Measurements from ENCODE around the gene NPTN.
"Not testable (repeated sequence)": the region's sequence is repeated elsewhere in the genome, so short reads cannot be mapped to it uniquely, and the experiment has no call there.

The NPTN gene

DNA sequence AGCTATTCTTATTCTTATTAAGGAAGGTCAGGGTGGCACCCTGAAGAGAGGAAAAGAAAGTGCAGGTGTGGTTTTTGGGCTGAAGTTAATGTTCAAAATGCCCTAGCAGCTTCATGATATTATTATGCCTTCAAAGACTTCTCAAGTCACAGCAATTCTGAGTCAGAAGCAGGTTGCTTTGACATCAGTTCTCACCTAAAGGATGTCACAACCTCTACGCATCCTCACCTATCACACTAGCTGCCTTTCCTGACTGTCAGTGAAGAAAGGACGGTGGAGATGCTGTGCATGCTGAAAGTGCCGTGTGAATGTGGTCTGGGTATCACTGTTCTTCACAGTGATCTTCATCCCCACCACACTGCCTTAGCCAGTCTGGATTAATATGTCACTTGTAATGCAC lies 49.6 kb downstream of the NPTN start:
- CTCF ChIA-PET, result no interaction called here
- POLR2A ChIA-PET, result no interaction called here
- TF ChIP-seq HDGF (IDR thresholded peaks at IDR 0.05; ENCODE audit: borderline replicate concordance) (no peak), FOXA1 (IDR thresholded peaks at IDR 0.05) (no peak), CTBP1 (IDR thresholded peaks at IDR 0.05; ENCODE audit: borderline replicate concordance) (no peak), ZNF384 (IDR thresholded peaks at IDR 0.05) (no peak), LEF1 (IDR thresholded peaks at IDR 0.05; ENCODE audit: borderline replicate concordance) (no peak), ARNT (IDR thresholded peaks at IDR 0.05) (no peak), SP1 (IDR thresholded peaks at IDR 0.05) (no peak), SUZ12 (IDR thresholded peaks at IDR 0.05) (no peak), TARDBP (IDR thresholded peaks at IDR 0.05) (no peak), ELF4 (IDR thresholded peaks at IDR 0.05) (no peak), FOXM1 (IDR thresholded peaks at IDR 0.05; ENCODE audit: borderline replicate concordance) (no peak)
- DNase-seq (ENCODE audit: extremely low spot score), result no peak

DNA sequence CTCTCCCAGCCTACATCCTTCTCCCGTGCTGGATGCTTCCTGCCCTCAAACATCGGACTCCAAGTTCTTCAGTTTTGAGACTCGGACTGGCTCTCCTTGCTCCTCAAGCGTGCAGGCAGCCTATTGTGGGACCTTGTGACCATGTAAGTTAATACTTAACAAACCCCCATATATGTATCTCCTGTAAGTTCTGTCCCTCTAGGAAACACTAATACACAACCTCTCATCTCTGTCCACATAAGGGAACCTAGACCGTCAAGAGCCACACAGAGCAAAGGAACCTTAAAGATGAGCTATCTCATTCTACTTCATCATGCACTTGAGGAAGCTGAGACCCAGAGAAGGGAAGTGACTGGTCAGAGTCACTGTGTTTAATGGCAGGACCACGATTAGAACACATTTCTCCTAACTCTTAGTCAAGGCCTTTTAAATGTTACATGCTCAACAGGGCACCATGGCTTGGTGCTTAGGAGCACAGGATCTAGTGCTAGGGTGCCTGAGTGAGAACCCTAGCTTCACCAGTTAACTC lies 50.3 kb downstream of the NPTN start:
- ChIA-PET POLR2A (no interaction called here), CTCF (no interaction called here)
- no peak for DNase-seq (ENCODE audit: extremely low spot score)
- no peak for TF ChIP-seq L3MBTL2 (conservative IDR thresholded peaks at IDR 0.05)
- TF ChIP-seq ELF4 (IDR thresholded peaks at IDR 0.05), result no peak
- TF ChIP-seq ZNF384 (IDR thresholded peaks at IDR 0.05), result no peak
- TF ChIP-seq BHLHE40 (IDR thresholded peaks at IDR 0.05; ENCODE audit: borderline replicate concordance), result no peak
- no peak for TF ChIP-seq SP1 (IDR thresholded peaks at IDR 0.05)
- TF ChIP-seq FOXM1 (IDR thresholded peaks at IDR 0.05; ENCODE audit: borderline replicate concordance), result no peak
- TF ChIP-seq FOXA1 (IDR thresholded peaks at IDR 0.05), result no peak
- TF ChIP-seq, protein P1, sequence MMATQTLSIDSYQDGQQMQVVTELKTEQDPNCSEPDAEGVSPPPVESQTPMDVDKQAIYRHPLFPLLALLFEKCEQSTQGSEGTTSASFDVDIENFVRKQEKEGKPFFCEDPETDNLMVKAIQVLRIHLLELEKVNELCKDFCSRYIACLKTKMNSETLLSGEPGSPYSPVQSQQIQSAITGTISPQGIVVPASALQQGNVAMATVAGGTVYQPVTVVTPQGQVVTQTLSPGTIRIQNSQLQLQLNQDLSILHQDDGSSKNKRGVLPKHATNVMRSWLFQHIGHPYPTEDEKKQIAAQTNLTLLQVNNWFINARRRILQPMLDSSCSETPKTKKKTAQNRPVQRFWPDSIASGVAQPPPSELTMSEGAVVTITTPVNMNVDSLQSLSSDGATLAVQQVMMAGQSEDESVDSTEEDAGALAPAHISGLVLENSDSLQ (IDR thresholded peaks at IDR 0.05), result no peak
- TF ChIP-seq ARNT (IDR thresholded peaks at IDR 0.05), result no peak
- TF ChIP-seq LEF1 (IDR thresholded peaks at IDR 0.05; ENCODE audit: borderline replicate concordance), result no peak
- TF ChIP-seq TARDBP (IDR thresholded peaks at IDR 0.05), result no peak
- no peak for TF ChIP-seq NFRKB (IDR thresholded peaks at IDR 0.05)

DNA sequence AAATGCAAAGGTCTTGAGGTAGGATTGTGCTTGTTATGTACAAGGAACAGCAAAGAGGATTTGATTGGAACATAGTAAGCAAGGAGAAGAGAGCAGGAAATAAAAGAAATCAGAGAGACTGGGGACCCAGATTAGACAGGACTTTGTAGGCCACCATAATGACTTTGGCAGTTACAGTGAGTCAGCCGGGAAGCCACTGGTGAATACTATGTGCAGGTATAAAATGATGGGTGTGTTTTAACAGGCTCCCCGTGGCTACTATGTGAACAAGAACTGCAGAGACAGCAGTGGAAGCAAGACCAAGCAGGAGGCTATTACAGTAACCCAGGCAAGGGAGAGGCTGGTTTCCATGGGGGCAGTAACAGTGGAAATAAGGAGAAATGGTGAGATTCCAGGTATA lies 55.2 kb downstream of the NPTN start:
- ChIA-PET CTCF (no interaction called here), POLR2A (no interaction called here)
- DNase-seq (ENCODE audit: extremely low spot score), result no peak
- no peak for TF ChIP-seq NFRKB (IDR thresholded peaks at IDR 0.05)
- TF ChIP-seq FOXM1 (IDR thresholded peaks at IDR 0.05; ENCODE audit: borderline replicate concordance), result no peak
- no peak for TF ChIP-seq FOXK2 (IDR thresholded peaks at IDR 0.05)
- TF ChIP-seq ZNF384 (IDR thresholded peaks at IDR 0.05), result no peak
- TF ChIP-seq, protein P1 (IDR thresholded peaks at IDR 0.05), result no peak
- no peak for TF ChIP-seq L3MBTL2 (conservative IDR thresholded peaks at IDR 0.05)
- no peak for TF ChIP-seq TARDBP (IDR thresholded peaks at IDR 0.05)
- TF ChIP-seq SUZ12 (IDR thresholded peaks at IDR 0.05), result no peak
- no peak for TF ChIP-seq CTBP1 (IDR thresholded peaks at IDR 0.05; ENCODE audit: borderline replicate concordance)
- TF ChIP-seq ARNT (IDR thresholded peaks at IDR 0.05), result no peak
- no peak for TF ChIP-seq SP1 (IDR thresholded peaks at IDR 0.05)
- no peak for TF ChIP-seq ELF4 (IDR thresholded peaks at IDR 0.05)
- TF ChIP-seq HDGF (IDR thresholded peaks at IDR 0.05; ENCODE audit: borderline replicate concordance), result no peak
- TF ChIP-seq FOXA1 (IDR thresholded peaks at IDR 0.05), result no peak
- TF ChIP-seq LEF1 (IDR thresholded peaks at IDR 0.05; ENCODE audit: borderline replicate concordance), result no peak
- no peak for TF ChIP-seq BHLHE40 (IDR thresholded peaks at IDR 0.05; ENCODE audit: borderline replicate concordance)

DNA sequence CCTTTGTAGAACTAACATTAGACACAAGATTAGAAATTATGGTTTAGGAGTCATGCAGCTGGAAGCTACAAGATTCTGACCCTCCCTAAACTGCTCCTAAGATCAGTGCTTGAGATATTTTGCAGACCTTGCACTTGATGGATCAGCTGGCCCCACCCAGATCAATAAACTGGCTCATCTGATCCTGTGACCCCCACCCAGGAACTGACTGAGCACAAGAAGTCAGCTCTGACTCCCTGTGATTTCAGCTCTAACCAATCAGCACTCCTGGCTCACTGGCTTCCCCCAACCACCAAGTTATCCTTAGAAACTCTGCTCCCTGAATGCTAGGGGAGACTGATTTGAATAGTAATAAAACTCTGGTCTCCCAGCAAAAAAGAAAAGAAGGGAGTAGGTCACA lies 55.6 kb downstream of the NPTN start:
- CTCF ChIA-PET; POLR2A ChIA-PET; DNase-seq (ENCODE audit: extremely low spot score): not testable (repeated sequence)

- no peak for TF ChIP-seq L3MBTL2 (conservative IDR thresholded peaks at IDR 0.05)
- no peak for TF ChIP-seq ELF4 (IDR thresholded peaks at IDR 0.05)
- no peak for TF ChIP-seq SP1 (IDR thresholded peaks at IDR 0.05)
- TF ChIP-seq ARNT (IDR thresholded peaks at IDR 0.05), result no peak
- TF ChIP-seq FOXM1 (IDR thresholded peaks at IDR 0.05; ENCODE audit: borderline replicate concordance), result no peak
- no peak for TF ChIP-seq HDGF (IDR thresholded peaks at IDR 0.05; ENCODE audit: borderline replicate concordance)
- TF ChIP-seq BHLHE40 (IDR thresholded peaks at IDR 0.05; ENCODE audit: borderline replicate concordance), result no peak
- TF ChIP-seq SUZ12 (IDR thresholded peaks at IDR 0.05), result no peak
- no peak for TF ChIP-seq FOXA1 (IDR thresholded peaks at IDR 0.05)
- TF ChIP-seq ZNF384 (IDR thresholded peaks at IDR 0.05), result no peak
- TF ChIP-seq FOXK2 (IDR thresholded peaks at IDR 0.05), result no peak
- no peak for TF ChIP-seq CTBP1 (IDR thresholded peaks at IDR 0.05; ENCODE audit: borderline replicate concordance)
- no peak for TF ChIP-seq TARDBP (IDR thresholded peaks at IDR 0.05)
- no peak for TF ChIP-seq LEF1 (IDR thresholded peaks at IDR 0.05; ENCODE audit: borderline replicate concordance)
- no peak for TF ChIP-seq NFRKB (IDR thresholded peaks at IDR 0.05)
- TF ChIP-seq, protein P1 (IDR thresholded peaks at IDR 0.05), result no peak
- ChIA-PET CTCF (no interaction called here), POLR2A (no interaction called here)
- DNase-seq (ENCODE audit: extremely low spot score), result no peak
Observed at GRCh38 chr15:73575636-73576247, 57.4 kb downstream of the NPTN start.

DNA sequence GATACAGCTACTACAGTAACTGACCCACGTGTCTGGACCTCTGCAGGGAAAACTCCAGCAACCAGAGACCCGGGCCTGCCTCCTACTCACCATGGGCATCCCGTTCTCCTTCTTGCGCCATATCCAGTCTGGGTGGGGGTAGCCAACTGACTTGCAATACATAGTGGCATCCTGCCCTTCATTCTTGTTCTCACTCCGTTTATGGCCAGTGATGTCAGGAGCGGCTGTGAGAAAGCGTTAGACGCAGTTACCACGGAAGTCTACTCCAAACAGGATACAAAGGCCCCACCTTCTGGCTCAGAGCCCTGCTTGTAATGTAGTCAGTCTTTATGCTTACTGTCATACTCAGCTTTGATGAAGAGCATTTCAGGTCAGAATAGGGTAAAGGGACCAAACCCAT lies 59.6 kb downstream of the NPTN start:
- TF ChIP-seq TARDBP (IDR thresholded peaks at IDR 0.05), result no peak
- TF ChIP-seq FOXK2 (IDR thresholded peaks at IDR 0.05), result no peak
- no peak for TF ChIP-seq HDGF (IDR thresholded peaks at IDR 0.05; ENCODE audit: borderline replicate concordance)
- TF ChIP-seq ELF4 (IDR thresholded peaks at IDR 0.05), result no peak
- no peak for TF ChIP-seq CTBP1 (IDR thresholded peaks at IDR 0.05; ENCODE audit: borderline replicate concordance)
- no peak for TF ChIP-seq SUZ12 (IDR thresholded peaks at IDR 0.05)
- TF ChIP-seq, protein P1 (IDR thresholded peaks at IDR 0.05), result no peak
- no peak for TF ChIP-seq BHLHE40 (IDR thresholded peaks at IDR 0.05; ENCODE audit: borderline replicate concordance)
- no peak for TF ChIP-seq FOXA1 (IDR thresholded peaks at IDR 0.05)
- TF ChIP-seq NFRKB (IDR thresholded peaks at IDR 0.05), result no peak
- no peak for TF ChIP-seq ARNT (IDR thresholded peaks at IDR 0.05)
- no peak for TF ChIP-seq ZNF384 (IDR thresholded peaks at IDR 0.05)
- TF ChIP-seq SP1 (IDR thresholded peaks at IDR 0.05), result no peak
- no peak for TF ChIP-seq FOXM1 (IDR thresholded peaks at IDR 0.05; ENCODE audit: borderline replicate concordance)
- TF ChIP-seq LEF1 (IDR thresholded peaks at IDR 0.05; ENCODE audit: borderline replicate concordance), result no peak
- TF ChIP-seq L3MBTL2 (conservative IDR thresholded peaks at IDR 0.05), result no peak

More for the DNA sequence above, 59.6 kb downstream of the NPTN start:
- ChIA-PET POLR2A (interaction anchor here (0.6 kb wide), 1 partner anchor 24 kb away, joined by 3 read pairs; no protein-coding TSS in a partner anchor), CTCF (interaction anchor here (0.5 kb wide), 1 partner anchor 247 kb away, joined by 9 read pairs; no protein-coding TSS in a partner anchor)
- no peak for DNase-seq (ENCODE audit: extremely low spot score)

Measured in HEK293T (cell line).